B cell (primary cell): ENCODE data around the gene FCRL3. TPM values are rescaled to one million over a fixed set of nuclear protein-coding genes. Genes with fewer than 3 reads are reported as not detected.
A peak's percentile ranks its signal among the peaks of the same experiment; 100 is the strongest.

Experiments used
- ATAC-seq: fragments of 200-7000 bp; cut with Tn5 transposase; one replicate; pipeline ENCODE4 v1.10.0; 2021; ENCODE audit warnings: low read depth, mild to moderate bottlenecking, moderate number of reproducible peaks, moderate library complexity
- CTCF ChIA-PET: fragments of 350-600 bp; sonication (Branson Sonifier 250); formaldehyde crosslinking; loops from one replicate; lab custom pipeline; 2021; ENCODE audit warnings: antibody characterized with exemption, inconsistent platforms; lab: Charles Lee
- POLR2A ChIA-PET: fragments of 350-600 bp; sonication (Branson Sonifier 250); formaldehyde crosslinking; loops from one replicate; lab custom pipeline; 2021; ENCODE audit warnings: antibody characterized with exemption; lab: Charles Lee
- DNase-seq: peaks from one replicate; pipeline ENCODE4 v3.0.0; 2013
- H2AFZ ChIP-seq: 2 replicates; pipeline ENCODE4 v1.6.1; 2012; ENCODE audit warnings: mild to moderate bottlenecking, low read depth, low read length; ENCODE audit not compliant: insufficient read depth, poor library complexity, severe bottlenecking
- H3K27ac ChIP-seq, 2 donors: 1 replicate in 1 of 2; 2 replicates in 1 of 2; pipeline ENCODE4 v1.5.1; 2012 to 2013; ENCODE audit warnings: low read length in 2 of 2, mild to moderate bottlenecking in 2 of 2, moderate library complexity in 1 of 2
- H3K27me3 ChIP-seq, 4 experiments: fragments of 200-600 bp in 1 of 4; sonication (generic) in 1 of 4; replicated peaks in 1 of 4; 1 replicate in 2 of 4; 2 replicates in 2 of 4; pipeline versions ENCODE4 v1.6.1 to v1.7.0; 2013 to 2016; ENCODE audit warnings: low read length in 3 of 4, mild to moderate bottlenecking in 2 of 4, mixed read lengths in 1 of 4, moderate library complexity in 1 of 4; ENCODE audit not compliant: insufficient read depth in 4 of 4, control insufficient read depth in 3 of 4; ENCODE audit errors: control extremely low read depth in 1 of 4
- H3K36me3 ChIP-seq, 2 experiments: replicated peaks in 1 of 2; 1 replicate in 1 of 2; 2 replicates in 1 of 2; pipeline versions ENCODE4 v1.6.1 to v1.7.1; 2013; ENCODE audit warnings: low read length in 1 of 2; ENCODE audit not compliant: insufficient read depth in 2 of 2, control insufficient read depth in 1 of 2; ENCODE audit errors: control extremely low read depth in 1 of 2, extremely low read depth in 1 of 2
- H3K4me1 ChIP-seq, 2 donors: fragments of 200-600 bp in 1 of 2; sonication (generic) in 1 of 2; 1 replicate in 1 of 2; 2 replicates in 1 of 2; pipeline versions ENCODE4 v1.5.1 to v1.6.1; 2013 to 2017; ENCODE audit warnings: low read length in 2 of 2; ENCODE audit not compliant: control insufficient read depth in 2 of 2, insufficient read depth in 2 of 2
- H3K4me2 ChIP-seq: replicated peaks from 2 replicates; pipeline ENCODE3; 2012; ENCODE audit warnings: mild to moderate bottlenecking, low read depth, low read length; ENCODE audit not compliant: poor library complexity, severe bottlenecking
- H3K4me3 ChIP-seq, 5 experiments: fragments of 200-600 bp in 1 of 5; sonication (generic) in 1 of 5; 1 replicate in 3 of 5; 2 replicates in 2 of 5; pipeline versions ENCODE4 v1.5.1 to v1.7.0; 2011 to 2016; ENCODE audit warnings: low read length in 4 of 5, mild to moderate bottlenecking in 4 of 5, low read depth in 2 of 5, control low read depth in 1 of 5, moderate library complexity in 1 of 5; ENCODE audit not compliant: insufficient read depth in 1 of 5; ENCODE audit errors: control extremely low read depth in 1 of 5, extremely low read depth in 1 of 5
- H3K79me2 ChIP-seq: fragments of 200-600 bp; sonication (generic); one replicate; pipeline ENCODE4 v1.6.0; 2016; ENCODE audit warnings: low read length; ENCODE audit not compliant: control insufficient read depth, insufficient read depth
- H3K9ac ChIP-seq: fragments of 200-600 bp; sonication (generic); 2 replicates; pipeline ENCODE4 v1.6.1; 2017; ENCODE audit warnings: mild to moderate bottlenecking, low read length, moderate library complexity
- H3K9me3 ChIP-seq, 3 donors: one replicate each; pipeline versions ENCODE4 v1.6.1 to v1.7.1; 2013; ENCODE audit warnings: low read length in 2 of 3; ENCODE audit not compliant: control insufficient read depth in 2 of 3, insufficient read depth in 1 of 3; ENCODE audit errors: control extremely low read depth in 1 of 3
- H4K20me1 ChIP-seq: 2 replicates; pipeline ENCODE4 v1.6.0; 2012; ENCODE audit warnings: mild to moderate bottlenecking, low read length; ENCODE audit not compliant: insufficient read depth, control insufficient read depth, poor library complexity, severe bottlenecking
- H3K27ac Mint-ChIP-seq: one replicate; pipeline ENCODE4 v1.8.0; 2021; ENCODE audit warnings: mixed read lengths
- H3K27me3 Mint-ChIP-seq: one replicate; pipeline ENCODE4 v1.8.0; 2021; ENCODE audit warnings: mixed read lengths
- H3K4me1 Mint-ChIP-seq: one replicate; pipeline ENCODE4 v1.8.0; 2021; ENCODE audit warnings: mixed read lengths
- H3K4me3 Mint-ChIP-seq: one replicate; pipeline ENCODE4 v1.8.0; 2021; ENCODE audit warnings: mixed read lengths
- H3K9me3 Mint-ChIP-seq: one replicate; pipeline ENCODE4 v1.8.0; 2022; ENCODE audit warnings: mixed read lengths; ENCODE audit not compliant: insufficient read depth
- EZH2 ChIP-seq: IDR thresholded peaks from 2 replicates; pipeline ENCODE4 v1.6.1; 2012; ENCODE audit warnings: borderline replicate concordance, low read depth, mild to moderate bottlenecking, moderate library complexity, low read length; ENCODE audit not compliant: insufficient read depth, poor library complexity, severe bottlenecking
- WGBS: methylation state at CpG from one replicate; pipeline ENCODE4 v1.1.5; 2013; ENCODE audit warnings: missing lambda C conversion rate; ENCODE audit not compliant: insufficient coverage; 5-methylcytosine and 5-hydroxymethylcytosine counted together
- intact Hi-C: fragments of 100-400 bp; cut with micrococcal nuclease; formaldehyde crosslinking; loops from one replicate; pipeline ENCODE4 v1.10.0; 2022
- polyA plus RNA-seq: library from polyadenylated mRNA; depleted of rRNA; stranded (reverse); fragments of >200 nt; gene quantifications from 2 replicates; pipeline ENCODE4 v1.2.3, GENCODE V29; 2012
- total RNA-seq, 2 donors: library from RNA; stranded (reverse); fragments of 120-200 nt in 1 of 2; gene quantifications; 1 replicate in 1 of 2; 2 replicates in 1 of 2; pipeline versions ENCODE4 v1.2.3 to v1.2.4, GENCODE V29; 2013 to 2022
- TF ChIP-seq, protein P1 (sequence below): fragments of 200-600 bp; IDR thresholded peaks from one replicate; pipeline ENCODE4 v1.8.0; 2022; ENCODE audit warnings: antibody characterized with exemption, mild to moderate bottlenecking

The FCRL3 gene
- total and polyA plus RNA-seq, 2 donors (not counting 1 experiment from before 2014, with no cell fraction given): 115 to 220 TPM

GRCh38 chr1:157697781-157698569, 2.6 kb downstream of the FCRL3 start:
- Histone ChIP-seq H3K9me3 (no peaks in the 10 kb centered on the region), H3K27me3 (no peaks in the 10 kb centered on the region), H3K4me2 (peak overlapping the region; percentile 73), H3K4me3 (peak overlapping the region in 3 of 5 experiments; percentile 35 to 73 (median 65)), H3K9ac (peak overlapping the region; percentile 73), H4K20me1 (no peaks in the 10 kb centered on the region), H2AFZ (no peak overlapping the region), H3K27ac (peak overlapping the region; percentile 75 to 86), H3K4me1 (peaks cover 88 to 90% of the 10 kb centered on the region in 2 donors), H3K79me2 (peaks cover 71% of the 10 kb centered on the region), H3K36me3 (peaks cover 0 to 16% of the 10 kb centered on the region in 2 experiments)
- Mint-ChIP-seq H3K27me3 (no peaks in the 10 kb centered on the region), H3K27ac (peak overlapping the region; percentile 90), H3K4me3 (peak overlapping the region; percentile 71), H3K4me1 (peaks cover 93% of the 10 kb centered on the region), H3K9me3 (no peaks in the 10 kb centered on the region)
- intact Hi-C loops: loop anchor here (5.0 kb wide), 1 partner anchor 34 kb away; no protein-coding TSS in a partner anchor
- POLR2A ChIA-PET: no interaction called here
- peak; percentile 34 for ATAC-seq
- peak; percentile 51 for DNase-seq
- WGBS: 90% methylated on average over 2 of the region's 4 CpGs
- CTCF ChIA-PET: interaction anchor here (0.9 to 2.1 kb wide), 7 partner anchors 26 to 164 kb away, joined by 3 to 14 read pairs (median 4); no protein-coding TSS in a partner anchor
- TF ChIP-seq, protein P1, sequence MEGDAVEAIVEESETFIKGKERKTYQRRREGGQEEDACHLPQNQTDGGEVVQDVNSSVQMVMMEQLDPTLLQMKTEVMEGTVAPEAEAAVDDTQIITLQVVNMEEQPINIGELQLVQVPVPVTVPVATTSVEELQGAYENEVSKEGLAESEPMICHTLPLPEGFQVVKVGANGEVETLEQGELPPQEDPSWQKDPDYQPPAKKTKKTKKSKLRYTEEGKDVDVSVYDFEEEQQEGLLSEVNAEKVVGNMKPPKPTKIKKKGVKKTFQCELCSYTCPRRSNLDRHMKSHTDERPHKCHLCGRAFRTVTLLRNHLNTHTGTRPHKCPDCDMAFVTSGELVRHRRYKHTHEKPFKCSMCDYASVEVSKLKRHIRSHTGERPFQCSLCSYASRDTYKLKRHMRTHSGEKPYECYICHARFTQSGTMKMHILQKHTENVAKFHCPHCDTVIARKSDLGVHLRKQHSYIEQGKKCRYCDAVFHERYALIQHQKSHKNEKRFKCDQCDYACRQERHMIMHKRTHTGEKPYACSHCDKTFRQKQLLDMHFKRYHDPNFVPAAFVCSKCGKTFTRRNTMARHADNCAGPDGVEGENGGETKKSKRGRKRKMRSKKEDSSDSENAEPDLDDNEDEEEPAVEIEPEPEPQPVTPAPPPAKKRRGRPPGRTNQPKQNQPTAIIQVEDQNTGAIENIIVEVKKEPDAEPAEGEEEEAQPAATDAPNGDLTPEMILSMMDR: no peak
- TF ChIP-seq EZH2: no peak
